Stomach (tissue), 9 donors: ENCODE data around the gene JPH3. TPM values are rescaled to one million over a fixed set of nuclear protein-coding genes. Genes with fewer than 3 reads are reported as not detected.
A peak's percentile ranks its signal among the peaks of the same experiment; 100 is the strongest.

Source experiments
- DNase-seq, 2 donors: peaks; one replicate each; pipeline versions ENCODE4 v3.0.0 to v3.0.0-alpha.2; 2013 to 2019
- H3K27ac ChIP-seq, 5 donors: fragments of 200-600 bp in 4 of 5; sonication (generic) in 4 of 5; one replicate each; pipeline ENCODE4 v1.5.1; 2013 to 2019; ENCODE audit warnings: mild to moderate bottlenecking in 1 of 5, moderate library complexity in 1 of 5
- H3K27me3 ChIP-seq, 3 donors: fragments of 200-600 bp; sonication (generic); one replicate each; pipeline ENCODE4 v1.5.1; 2017 to 2019; ENCODE audit warnings: mixed run types in 1 of 3
- H3K36me3 ChIP-seq, 4 donors: fragments of 200-600 bp; sonication (generic); 1 replicate in 3 of 4; 2 replicates in 1 of 4; pipeline ENCODE4 v1.5.1; 2016 to 2019
- H3K4me1 ChIP-seq, 4 donors: fragments of 200-600 bp; sonication (generic); one replicate each; pipeline ENCODE4 v1.5.1; 2016 to 2019
- H3K4me3 ChIP-seq, 4 donors: fragments of 200-600 bp; sonication (generic) in 3 of 4; one replicate each; pipeline ENCODE4 v1.5.1; 2016 to 2019; ENCODE audit warnings: mild to moderate bottlenecking in 1 of 4
- H3K9me3 ChIP-seq, 4 donors: fragments of 200-600 bp; sonication (generic); one replicate each; pipeline ENCODE4 v1.5.1; 2016 to 2019
- EP300 ChIP-seq: sonication (generic); formaldehyde crosslinking; IDR thresholded peaks from one replicate; pipeline ENCODE4 v1.6.1; 2017; ENCODE audit warnings: antibody characterized with exemption
- POLR2A ChIP-seq, 4 donors: fragments of 450-650 bp; IDR thresholded peaks; one replicate each; pipeline ENCODE4 v1.6.1; 2016; ENCODE audit warnings: antibody characterized with exemption in 4 of 4, control low read depth in 2 of 4, mild to moderate bottlenecking in 1 of 4, moderate library complexity in 1 of 4
- POLR2AphosphoS5 ChIP-seq, 3 donors: sonication (generic); formaldehyde crosslinking; IDR thresholded peaks; one replicate each; pipeline ENCODE4 v1.6.1; 2016; ENCODE audit warnings: antibody characterized with exemption in 3 of 3
- WGBS, 5 donors: extraction: QIAGEN DNeasy Blood & Tissue Kit in 3 of 5; methylation state at CpG; one replicate each; pipeline versions ENCODE4 v1.1.5 to v1.1.7; 2013 to 2018; 5-methylcytosine and 5-hydroxymethylcytosine counted together
- intact Hi-C: fragments of 100-400 bp; cut with DNase I; formaldehyde crosslinking; loops from one replicate; pipeline ENCODE4 v1.15.1; 2023; ENCODE audit warnings: low total_unique reads
- polyA plus RNA-seq, 3 donors: library from polyadenylated mRNA; stranded (reverse); fragments of 200-250 nt; gene quantifications; one replicate each; pipeline ENCODE4 v1.2.3, GENCODE V29; 2013
- total RNA-seq, 5 donors: library from RNA; depleted of rRNA; stranded (reverse); fragments of >200 nt; gene quantifications; one replicate each; pipeline versions ENCODE4 v1.1.0 to v1.2.3, GENCODE V29; 2014 to 2016
- TF ChIP-seq, protein P1 (sequence below), 7 experiments: fragments of 450-650 bp in 4 of 7; fragments of 200-600 bp in 3 of 7; sonication (generic) in 3 of 7; IDR thresholded peaks; one replicate each; pipeline ENCODE4 v1.5.1; 2016 to 2019; ENCODE audit warnings: antibody characterized with exemption in 7 of 7, control low read depth in 2 of 7, mild to moderate bottlenecking in 1 of 7
- donor health status: healthy with polysubstance abuse.
- donor health status: Bipolar disorder and iron deficiency.
- donor health status: healthy.

Gene JPH3
- total and polyA plus RNA-seq, 8 donors: 0.31 to 1.3 (median 0.66) TPM; not detected in 2

DNA sequence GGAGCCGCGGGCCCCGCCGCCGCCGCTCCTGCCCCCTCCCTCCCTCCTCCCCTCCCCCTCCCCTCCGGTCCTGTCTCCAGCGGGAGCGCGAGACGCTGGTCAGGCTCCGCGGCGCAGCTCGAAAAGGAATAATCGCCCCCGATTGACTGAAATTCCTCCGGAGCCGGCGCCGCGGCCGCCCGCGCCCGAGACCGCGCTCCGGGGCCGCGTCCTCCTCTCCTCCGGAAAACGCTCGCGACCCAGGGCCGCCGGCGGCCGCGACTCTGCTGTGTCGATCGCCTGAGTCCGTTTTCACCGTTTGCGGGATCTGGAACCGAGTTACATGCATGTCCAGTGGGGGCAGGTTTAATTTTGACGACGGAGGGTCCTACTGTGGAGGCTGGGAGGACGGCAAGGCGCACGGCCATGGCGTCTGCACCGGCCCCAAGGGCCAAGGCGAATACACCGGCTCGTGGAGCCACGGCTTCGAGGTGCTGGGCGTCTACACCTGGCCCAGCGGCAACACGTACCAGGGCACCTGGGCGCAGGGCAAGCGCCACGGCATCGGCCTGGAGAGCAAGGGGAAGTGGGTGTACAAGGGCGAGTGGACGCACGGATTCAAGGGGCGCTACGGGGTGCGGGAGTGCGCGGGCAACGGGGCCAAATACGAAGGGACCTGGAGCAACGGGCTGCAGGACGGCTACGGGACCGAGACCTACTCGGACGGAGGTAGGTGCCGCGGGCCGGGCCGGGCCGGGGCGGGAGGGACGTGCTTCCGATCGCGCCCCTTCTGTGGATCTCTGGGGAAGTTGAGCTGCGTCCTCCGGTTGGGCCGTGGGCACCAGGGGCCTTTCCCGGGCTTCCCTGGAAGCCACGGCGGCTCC is 744 bp downstream of the JPH3 start:
- Histone ChIP-seq H3K27me3 (peaks cover 27 to 96% (median 60%) of the 10 kb centered on the region in 3 donors), H3K9me3 (peaks cover 0 to 17% (median 7%) of the 10 kb centered on the region in 4 donors), H3K4me3 (peak overlapping the region; percentile 17 to 36 (median 26)), H3K4me1 (peaks cover 7 to 20% (median 13%) of the 10 kb centered on the region in 4 donors), H3K27ac (no peak overlapping the region), H3K36me3 (no peaks in the 10 kb centered on the region)
- TF ChIP-seq EP300 (no peak), POLR2A (IDR thresholded peaks at IDR 0.05) (no peak), POLR2AphosphoS5 (IDR thresholded peaks at IDR 0.05) (no peak)
- TF ChIP-seq, protein P1, sequence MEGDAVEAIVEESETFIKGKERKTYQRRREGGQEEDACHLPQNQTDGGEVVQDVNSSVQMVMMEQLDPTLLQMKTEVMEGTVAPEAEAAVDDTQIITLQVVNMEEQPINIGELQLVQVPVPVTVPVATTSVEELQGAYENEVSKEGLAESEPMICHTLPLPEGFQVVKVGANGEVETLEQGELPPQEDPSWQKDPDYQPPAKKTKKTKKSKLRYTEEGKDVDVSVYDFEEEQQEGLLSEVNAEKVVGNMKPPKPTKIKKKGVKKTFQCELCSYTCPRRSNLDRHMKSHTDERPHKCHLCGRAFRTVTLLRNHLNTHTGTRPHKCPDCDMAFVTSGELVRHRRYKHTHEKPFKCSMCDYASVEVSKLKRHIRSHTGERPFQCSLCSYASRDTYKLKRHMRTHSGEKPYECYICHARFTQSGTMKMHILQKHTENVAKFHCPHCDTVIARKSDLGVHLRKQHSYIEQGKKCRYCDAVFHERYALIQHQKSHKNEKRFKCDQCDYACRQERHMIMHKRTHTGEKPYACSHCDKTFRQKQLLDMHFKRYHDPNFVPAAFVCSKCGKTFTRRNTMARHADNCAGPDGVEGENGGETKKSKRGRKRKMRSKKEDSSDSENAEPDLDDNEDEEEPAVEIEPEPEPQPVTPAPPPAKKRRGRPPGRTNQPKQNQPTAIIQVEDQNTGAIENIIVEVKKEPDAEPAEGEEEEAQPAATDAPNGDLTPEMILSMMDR (IDR thresholded peaks at IDR 0.05): no peak
- 1 to 3% (median 3%) methylated on average over 49 to 97 of the region's 97 CpGs for WGBS, 5 donors
- DNase-seq: peak in 1 of 2 donors; percentile 43
- intact Hi-C loops: no loop called here

DNA sequence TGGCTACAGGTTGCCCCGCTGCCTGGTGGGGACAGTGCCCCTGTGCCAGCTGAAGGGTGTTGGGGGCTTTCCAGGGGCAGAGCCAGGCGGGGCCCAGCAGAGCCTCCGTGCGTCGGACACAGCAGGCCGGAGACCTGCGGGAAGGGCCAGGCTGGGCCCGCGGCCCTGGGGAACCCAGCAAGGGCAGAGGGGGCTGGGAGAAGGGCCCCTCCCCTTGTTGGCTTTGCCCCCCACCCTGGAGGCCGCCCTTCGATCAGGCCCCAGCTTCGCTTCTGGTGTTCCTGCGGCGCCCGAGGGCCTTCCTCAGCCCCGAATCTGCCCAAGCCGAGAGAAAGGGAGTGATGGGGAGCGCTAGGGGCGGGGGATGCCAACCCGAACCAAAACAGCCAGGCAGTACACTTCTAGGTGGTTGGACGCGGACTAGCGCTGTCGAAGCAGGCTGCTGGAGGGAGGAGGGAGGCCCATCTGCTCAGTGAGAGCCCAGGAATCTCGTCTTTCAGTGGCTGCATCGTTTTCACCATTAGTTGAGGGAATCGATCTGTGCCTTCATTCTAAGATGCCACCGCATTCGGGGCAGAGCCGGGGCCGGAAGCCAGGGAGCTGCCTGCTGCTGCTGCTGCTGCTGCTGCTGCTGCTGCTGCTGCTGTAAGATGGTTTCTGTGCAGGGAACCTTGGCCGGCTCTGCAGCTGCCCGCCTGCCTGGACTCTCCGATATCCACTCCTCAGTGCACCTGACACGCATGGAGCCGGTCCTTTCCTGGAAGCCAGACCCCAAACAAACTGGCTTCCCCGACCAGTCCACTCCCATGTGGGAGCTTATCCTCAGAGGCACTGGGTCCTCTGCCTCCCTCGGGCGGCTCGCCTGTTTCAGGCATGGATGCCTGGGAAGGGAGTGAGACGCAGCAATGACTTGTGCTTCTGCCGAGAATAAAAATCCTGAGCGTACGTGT is 1.7 kb downstream of the JPH3 start:
- WGBS, 5 donors: 9 to 22% (median 13%) methylated on average over 23 to 44 of the region's 44 CpGs
- DNase-seq: no peak
- TF ChIP-seq EP300 (no peak), POLR2AphosphoS5 (IDR thresholded peaks at IDR 0.05) (no peak), POLR2A (IDR thresholded peaks at IDR 0.05) (no peak)
- TF ChIP-seq, protein P1 (IDR thresholded peaks at IDR 0.05): no peak
- Histone ChIP-seq H3K9me3 (peaks cover 0 to 9% (median 4%) of the 10 kb centered on the region in 4 donors), H3K36me3 (no peaks in the 10 kb centered on the region), H3K4me1 (peaks cover 7 to 20% (median 13%) of the 10 kb centered on the region in 4 donors), H3K27ac (no peak overlapping the region), H3K27me3 (peaks cover 27 to 96% (median 60%) of the 10 kb centered on the region in 3 donors), H3K4me3 (peak overlapping the region in 2 of 4 donors; percentile 27 to 36)
- intact Hi-C loops: no loop called here

DNA sequence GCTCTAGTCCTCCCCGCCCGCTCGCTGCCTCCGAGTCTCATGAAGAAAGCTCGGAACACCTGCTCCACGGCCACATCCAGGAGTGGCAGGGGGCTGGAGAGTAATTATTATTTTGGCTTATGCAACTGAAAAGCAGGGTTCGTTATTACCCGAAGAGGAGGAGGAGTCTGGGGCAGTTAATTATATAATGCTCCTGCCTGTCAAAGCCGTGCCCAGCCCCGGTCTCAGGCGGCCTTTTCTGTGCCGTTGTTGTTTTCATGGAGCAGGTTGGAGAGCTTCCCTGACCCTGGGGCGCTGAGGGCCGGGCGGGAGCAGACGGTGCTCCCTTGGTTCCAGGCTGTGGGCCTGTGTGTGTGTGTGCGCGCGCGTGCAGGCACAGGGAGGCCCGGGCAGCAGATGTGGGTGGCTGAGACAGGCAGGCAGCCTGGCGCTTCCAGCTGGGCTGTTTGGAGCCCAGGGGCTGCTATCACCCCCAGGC is 2.4 kb downstream of the JPH3 start:
- DNase-seq: no peak
- WGBS, 5 donors: 59 to 73% (median 68%) methylated on average over 17 to 22 of the region's 22 CpGs

More for the DNA sequence above, 2.4 kb downstream of the JPH3 start:
- Histone ChIP-seq H3K4me1 (peaks cover 7 to 20% (median 13%) of the 10 kb centered on the region in 4 donors), H3K36me3 (no peaks in the 10 kb centered on the region), H3K4me3 (no peak overlapping the region), H3K27me3 (peaks cover 27 to 96% (median 55%) of the 10 kb centered on the region in 3 donors), H3K9me3 (peaks cover 0 to 2% (median under 1%) of the 10 kb centered on the region in 4 donors), H3K27ac (no peak overlapping the region)
- TF ChIP-seq POLR2AphosphoS5 (IDR thresholded peaks at IDR 0.05) (no peak), EP300 (no peak), POLR2A (IDR thresholded peaks at IDR 0.05) (no peak)
- TF ChIP-seq, protein P1 (IDR thresholded peaks at IDR 0.05): no peak
- intact Hi-C loops: no loop called here
